HG03025 (cell line): ENCODE measurements around the gene ZNF827.

Source experiments
- ATAC-seq: cut with Tn5 transposase; IDR thresholded peaks from one replicate; pipeline ENCODE4 v1.9.1; 2021; ENCODE audit warnings: mild to moderate bottlenecking, moderate library complexity; ENCODE audit not compliant: unreplicated experiment, low FRiP score

The ZNF827 gene

GRCh38 chr4:145808848-145809512 lies 129.6 kb downstream of the ZNF827 start:
- no peak for ATAC-seq

GRCh38 chr4:145808021-145808650 lies 130.5 kb downstream of the ZNF827 start:
- peak; percentile 49 for ATAC-seq

- ATAC-seq = no peak
Observed at GRCh38 chr4:145805490-145805889, 133.1 kb downstream of the ZNF827 start.

GRCh38 chr4:145804116-145804515 lies 134.5 kb downstream of the ZNF827 start:
- no peak for ATAC-seq

GRCh38 chr4:145799223-145799622 lies 139.4 kb downstream of the ZNF827 start:
- ATAC-seq = no peak

- ATAC-seq = no peak
Observed at GRCh38 chr4:145797278-145797677, 141.3 kb downstream of the ZNF827 start.

GRCh38 chr4:145796346-145796745 lies 142.3 kb downstream of the ZNF827 start:
- ATAC-seq = no peak

GRCh38 chr4:145795521-145795920 lies 143.1 kb downstream of the ZNF827 start:
- ATAC-seq = no peak

GRCh38 chr4:145792429-145792828 lies 146.2 kb downstream of the ZNF827 start:
- no peak for ATAC-seq

- no peak for ATAC-seq
Observed at GRCh38 chr4:145791988-145792387, 146.6 kb downstream of the ZNF827 start.

GRCh38 chr4:145788755-145789154 lies 149.9 kb downstream of the ZNF827 start:
- no peak for ATAC-seq

GRCh38 chr4:145786830-145787229 lies 151.8 kb downstream of the ZNF827 start:
- ATAC-seq = no peak

- no peak for ATAC-seq
Observed at GRCh38 chr4:145786261-145786660, 152.4 kb downstream of the ZNF827 start.

- no peak for ATAC-seq
Observed at GRCh38 chr4:145785391-145786008, 153.1 kb downstream of the ZNF827 start.

GRCh38 chr4:145784036-145784435 lies 154.6 kb downstream of the ZNF827 start:
- no peak for ATAC-seq

- ATAC-seq = no peak
Observed at GRCh38 chr4:145782756-145783155, 155.9 kb downstream of the ZNF827 start.

GRCh38 chr4:145781351-145781750 lies 157.3 kb downstream of the ZNF827 start:
- ATAC-seq = no peak

GRCh38 chr4:145779319-145779801 lies 159.3 kb downstream of the ZNF827 start:
- no peak for ATAC-seq

- no peak for ATAC-seq
Observed at GRCh38 chr4:145776208-145776607, 162.4 kb downstream of the ZNF827 start.

- ATAC-seq = no peak
Observed at GRCh38 chr4:145775406-145775805, 163.2 kb downstream of the ZNF827 start.

- ATAC-seq = no peak
Observed at GRCh38 chr4:145774473-145774872, 164.2 kb downstream of the ZNF827 start.
